Activated T-cell treated with anti-CD3 and anti-CD28 coated beads, Interleukin-2, amount 50 U/mL, for 24 hours (primary cell): Measurements from ENCODE around the gene SLC28A2.
"Not testable (repeated sequence)": the region's sequence is repeated elsewhere in the genome, so short reads cannot be mapped to it uniquely, and the experiment has no call there.

ENCODE experiments used
- DNase-seq: peaks from one replicate; pipeline ENCODE4 v3.0.0-alpha.2; 2020
- H3K27ac Mint-ChIP-seq: 2 replicates; pipeline ENCODE4 v1.8.0; 2020; ENCODE audit warnings: mild to moderate bottlenecking, mixed read lengths
- H3K27me3 Mint-ChIP-seq: 2 replicates; pipeline ENCODE4 v1.8.0; 2020; ENCODE audit warnings: mixed read lengths
- H3K36me3 Mint-ChIP-seq: 2 replicates; pipeline ENCODE4 v1.8.0; 2020; ENCODE audit warnings: low read depth, mixed read lengths
- H3K4me1 Mint-ChIP-seq: 2 replicates; pipeline ENCODE4 v1.8.0; 2020; ENCODE audit warnings: low read depth, mixed read lengths
- H3K4me3 Mint-ChIP-seq: 2 replicates; pipeline ENCODE4 v1.8.0; 2020; ENCODE audit warnings: mild to moderate bottlenecking, moderate library complexity, mixed read lengths
- H3K9me3 Mint-ChIP-seq: 2 replicates; pipeline ENCODE4 v1.8.0; 2020; ENCODE audit warnings: mixed read lengths

SLC28A2 gene

GRCh38 chr15:45236806-45237205 is 15.2 kb upstream of the SLC28A2 start:
- H3K4me3 Mint-ChIP-seq, DNase-seq, H3K27ac Mint-ChIP-seq, H3K27me3 Mint-ChIP-seq, H3K36me3 Mint-ChIP-seq, H3K4me1 Mint-ChIP-seq: not testable (repeated sequence)
- H3K9me3 Mint-ChIP-seq: peaks cover 57% of the 10 kb centered on the region

GRCh38 chr15:45242289-45242688 is 9.7 kb upstream of the SLC28A2 start:
- no peak overlapping the region for H3K4me3 Mint-ChIP-seq
- H3K27ac Mint-ChIP-seq: no peak overlapping the region
- peaks cover 30% of the 10 kb centered on the region for H3K36me3 Mint-ChIP-seq
- no peaks in the 10 kb centered on the region for H3K4me1 Mint-ChIP-seq
- no peak for DNase-seq
- H3K27me3 Mint-ChIP-seq: peaks cover 7% of the 10 kb centered on the region
- H3K9me3 Mint-ChIP-seq: peaks cover 63% of the 10 kb centered on the region

GRCh38 chr15:45249125-45249780 is 2.8 kb upstream of the SLC28A2 start:
- Mint-ChIP-seq H3K4me1 (no peaks in the 10 kb centered on the region), H3K27ac (no peak overlapping the region)

GRCh38 chr15:45253330-45253729 is 1.3 kb downstream of the SLC28A2 start:
- H3K4me3 Mint-ChIP-seq: no peak overlapping the region
- no peaks in the 10 kb centered on the region for H3K4me1 Mint-ChIP-seq
- H3K27me3 Mint-ChIP-seq: no peaks in the 10 kb centered on the region
- H3K36me3 Mint-ChIP-seq: no peaks in the 10 kb centered on the region
- H3K27ac Mint-ChIP-seq: no peak overlapping the region
- no peak for DNase-seq
- H3K9me3 Mint-ChIP-seq: no peaks in the 10 kb centered on the region

More at GRCh38 chr15:45249125-45249780, 2.8 kb upstream of the SLC28A2 start:
- Mint-ChIP-seq H3K9me3 (peaks cover 12% of the 10 kb centered on the region), H3K4me3 (no peak overlapping the region), H3K27me3 (no peaks in the 10 kb centered on the region), H3K36me3 (peaks cover 9% of the 10 kb centered on the region)
- DNase-seq: no peak

- H3K4me1 Mint-ChIP-seq: no peaks in the 10 kb centered on the region
- no peaks in the 10 kb centered on the region for H3K36me3 Mint-ChIP-seq
- no peak overlapping the region for H3K4me3 Mint-ChIP-seq
- H3K27me3 Mint-ChIP-seq: no peaks in the 10 kb centered on the region
- no peaks in the 10 kb centered on the region for H3K9me3 Mint-ChIP-seq
- DNase-seq: no peak
- no peak overlapping the region for H3K27ac Mint-ChIP-seq
Measured at GRCh38 chr15:45254405-45254804, 2.4 kb downstream of the SLC28A2 start.

- not testable (repeated sequence) for H3K27ac Mint-ChIP-seq, DNase-seq, H3K27me3 Mint-ChIP-seq, H3K4me1 Mint-ChIP-seq, H3K4me3 Mint-ChIP-seq, H3K36me3 Mint-ChIP-seq, H3K9me3 Mint-ChIP-seq
Measured at GRCh38 chr15:45254824-45255223, 2.8 kb downstream of the SLC28A2 start.

- H3K27me3 Mint-ChIP-seq: no peaks in the 10 kb centered on the region
- no peaks in the 10 kb centered on the region for H3K36me3 Mint-ChIP-seq
- H3K4me1 Mint-ChIP-seq: no peaks in the 10 kb centered on the region
- H3K27ac Mint-ChIP-seq: no peak overlapping the region
- DNase-seq: no peak
- no peaks in the 10 kb centered on the region for H3K9me3 Mint-ChIP-seq
- no peak overlapping the region for H3K4me3 Mint-ChIP-seq
Measured at GRCh38 chr15:45259796-45260195, 7.8 kb downstream of the SLC28A2 start.

GRCh38 chr15:45262906-45263461 is 10.9 kb downstream of the SLC28A2 start:
- H3K27ac Mint-ChIP-seq: no peak overlapping the region
- H3K4me3 Mint-ChIP-seq: no peak overlapping the region
- H3K9me3 Mint-ChIP-seq: no peaks in the 10 kb centered on the region
- DNase-seq: no peak
- H3K4me1 Mint-ChIP-seq: no peaks in the 10 kb centered on the region
- no peaks in the 10 kb centered on the region for H3K36me3 Mint-ChIP-seq
- H3K27me3 Mint-ChIP-seq: no peaks in the 10 kb centered on the region

GRCh38 chr15:45263854-45264253 is 11.8 kb downstream of the SLC28A2 start:
- Mint-ChIP-seq H3K4me3 (no peak overlapping the region), H3K27me3 (no peaks in the 10 kb centered on the region)
- no peak for DNase-seq

GRCh38 chr15:45265506-45265905 is 13.5 kb downstream of the SLC28A2 start:
- H3K9me3 Mint-ChIP-seq: no peaks in the 10 kb centered on the region
- H3K27ac Mint-ChIP-seq: no peak overlapping the region
- H3K4me3 Mint-ChIP-seq: no peak overlapping the region
- no peak for DNase-seq
- H3K36me3 Mint-ChIP-seq: no peaks in the 10 kb centered on the region
- no peaks in the 10 kb centered on the region for H3K4me1 Mint-ChIP-seq
- no peaks in the 10 kb centered on the region for H3K27me3 Mint-ChIP-seq

More at GRCh38 chr15:45263854-45264253, 11.8 kb downstream of the SLC28A2 start:
- H3K27ac Mint-ChIP-seq: no peak overlapping the region
- no peaks in the 10 kb centered on the region for H3K9me3 Mint-ChIP-seq
- no peaks in the 10 kb centered on the region for H3K36me3 Mint-ChIP-seq
- no peaks in the 10 kb centered on the region for H3K4me1 Mint-ChIP-seq

GRCh38 chr15:45268135-45268534 is 16.1 kb downstream of the SLC28A2 start:
- Mint-ChIP-seq H3K4me3 (no peak overlapping the region), H3K27me3 (no peaks in the 10 kb centered on the region), H3K9me3 (no peaks in the 10 kb centered on the region), H3K4me1 (no peaks in the 10 kb centered on the region), H3K27ac (no peak overlapping the region), H3K36me3 (no peaks in the 10 kb centered on the region)
- DNase-seq: no peak

- H3K4me3 Mint-ChIP-seq: no peak overlapping the region
- peaks cover 4% of the 10 kb centered on the region for H3K36me3 Mint-ChIP-seq
- no peaks in the 10 kb centered on the region for H3K27me3 Mint-ChIP-seq
- H3K4me1 Mint-ChIP-seq: peaks cover 18% of the 10 kb centered on the region
- DNase-seq: no peak
- no peaks in the 10 kb centered on the region for H3K9me3 Mint-ChIP-seq
- H3K27ac Mint-ChIP-seq: no peak overlapping the region
Measured at GRCh38 chr15:45274636-45275380, 22.8 kb downstream of the SLC28A2 start.

- Mint-ChIP-seq H3K27me3 (no peaks in the 10 kb centered on the region), H3K4me3 (no peak overlapping the region), H3K9me3 (no peaks in the 10 kb centered on the region), H3K36me3 (peaks cover 4% of the 10 kb centered on the region), H3K4me1 (peaks cover 22% of the 10 kb centered on the region), H3K27ac (no peak overlapping the region)
- DNase-seq: no peak
Measured at GRCh38 chr15:45276831-45277230, 24.8 kb downstream of the SLC28A2 start.

- H3K9me3 Mint-ChIP-seq: no peaks in the 10 kb centered on the region
- H3K36me3 Mint-ChIP-seq: peaks cover 4% of the 10 kb centered on the region
- H3K4me3 Mint-ChIP-seq: peak overlapping the region; percentile 82
- H3K27me3 Mint-ChIP-seq: no peaks in the 10 kb centered on the region
- peak overlapping the region; percentile 91 for H3K27ac Mint-ChIP-seq
- peaks cover 22% of the 10 kb centered on the region for H3K4me1 Mint-ChIP-seq
- peak; percentile 100 for DNase-seq
Measured at GRCh38 chr15:45279024-45279698, 27.1 kb downstream of the SLC28A2 start.

- Mint-ChIP-seq H3K27me3 (no peaks in the 10 kb centered on the region), H3K9me3 (no peaks in the 10 kb centered on the region), H3K4me1 (no peaks in the 10 kb centered on the region), H3K4me3 (no peak overlapping the region), H3K27ac (no peak overlapping the region), H3K36me3 (no peaks in the 10 kb centered on the region)
- no peak for DNase-seq
Measured at GRCh38 chr15:45285413-45285812, 33.4 kb downstream of the SLC28A2 start.
